BJ (cell line): Measurements from ENCODE around the gene SLC6A1. TPM values are rescaled to one million over a fixed set of nuclear protein-coding genes. Genes with fewer than 3 reads are reported as not detected.

ENCODE experiments used
- CTCF ChIA-PET: fragments of 350-600 bp; formaldehyde crosslinking; extraction: SDS; loops from one replicate; lab custom pipeline; 2021; ENCODE audit warnings: antibody characterized with exemption, inconsistent platforms; lab: Yijun Ruan, JAX
- POLR2A ChIA-PET: fragments of 300-600 bp; sonication (Branson Sonifier 250); formaldehyde crosslinking; extraction: SDS; loops from one replicate; lab custom pipeline; 2021; ENCODE audit warnings: antibody characterized with exemption; lab: Charles Lee
- DNase-seq: peaks from one replicate; pipeline ENCODE4 v3.0.0-alpha.2; 2011; ENCODE audit warnings: low read depth
- H3K27me3 ChIP-seq: 2 replicates; pipeline ENCODE4 v1.6.0; 2011; ENCODE audit warnings: low read length; ENCODE audit not compliant: control insufficient read depth, insufficient read depth
- H3K36me3 ChIP-seq: 2 replicates; pipeline ENCODE4 v1.5.1; 2011; ENCODE audit warnings: low read length; ENCODE audit not compliant: control insufficient read depth, insufficient read depth
- H3K4me3 ChIP-seq: 2 replicates; pipeline ENCODE4 v1.5.1; 2011; ENCODE audit warnings: low read depth, mild to moderate bottlenecking, control low read depth, low read length
- CTCF ChIP-seq: IDR thresholded peaks from 2 replicates; pipeline ENCODE4 v1.5.1; 2011; ENCODE audit warnings: low read depth, mild to moderate bottlenecking, control low read depth, inconsistent platforms, low read length, moderate library complexity; ENCODE audit not compliant: insufficient read depth
- polyA plus RNA-seq: library from polyadenylated mRNA; depleted of rRNA; stranded (reverse); fragments of >200 nt; gene quantifications from 2 replicates; pipeline ENCODE4 v1.2.3, GENCODE V29; 2011

Gene SLC6A1
- polyA plus RNA-seq, 1 experiment: not detected

- ChIA-PET POLR2A (no interaction called here), CTCF (interaction anchor here (1.1 kb wide), 1 partner anchor 50 kb away, joined by 5 read pairs; no protein-coding TSS in a partner anchor)
- no peak overlapping the region for H3K4me3 ChIP-seq
- DNase-seq: no peak
- no peak for TF ChIP-seq CTCF
- no peaks in the 10 kb centered on the region for H3K36me3 ChIP-seq
- H3K27me3 ChIP-seq: peaks cover 5% of the 10 kb centered on the region
These were observed 18.0 kb downstream of the SLC6A1 start for GRCh38 chr3:11010426-11011165.

DNA sequence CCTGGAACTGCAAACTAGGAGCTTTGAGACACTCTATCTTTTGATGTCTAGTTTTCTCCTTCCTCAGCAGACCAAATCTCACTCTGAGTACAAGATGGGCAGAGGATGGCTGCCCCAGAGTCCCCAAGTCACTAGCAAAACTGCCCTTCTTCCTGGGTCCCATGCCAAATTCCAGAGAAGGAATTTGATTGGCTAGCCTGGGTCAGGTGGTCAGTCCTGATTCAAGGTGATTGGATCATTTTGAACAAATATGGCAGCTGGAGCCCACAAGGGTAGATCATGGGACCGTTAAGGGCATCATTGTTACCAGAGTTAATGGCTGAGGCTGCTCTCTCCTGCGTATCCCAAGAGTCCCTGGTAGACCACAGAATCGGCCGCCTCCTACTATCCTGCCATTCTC, 21.7 kb downstream of the SLC6A1 start:
- no peak overlapping the region for H3K4me3 ChIP-seq
- 0 out of 2 replicates have a peak, but pooled peaks cover 2% of the 10 kb centered on the region for H3K27me3 ChIP-seq
- CTCF ChIA-PET: no interaction called here
- no peak for TF ChIP-seq CTCF
- no peak for DNase-seq
- POLR2A ChIA-PET: no interaction called here
- no peaks in the 10 kb centered on the region for H3K36me3 ChIP-seq

DNA sequence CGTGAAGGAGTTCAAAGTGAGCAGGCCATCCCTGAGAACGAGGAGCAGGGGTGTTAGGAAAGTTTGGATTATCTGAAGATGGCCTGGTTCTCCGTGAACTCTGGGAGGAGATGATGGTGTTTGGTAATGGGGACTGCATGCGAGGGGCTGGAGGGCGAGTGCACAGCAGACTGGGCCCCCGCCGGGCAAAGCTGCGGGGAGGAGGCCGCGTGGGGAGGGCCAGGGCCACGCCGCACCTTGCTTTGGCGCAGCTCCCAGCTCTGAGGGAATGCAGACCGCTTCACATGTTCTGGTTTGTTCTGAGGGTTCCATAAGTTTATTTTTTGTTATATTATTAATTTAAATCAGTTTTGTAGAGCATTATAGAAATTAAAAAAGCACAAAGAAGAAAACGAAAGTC, 22.2 kb downstream of the SLC6A1 start:
- ChIA-PET CTCF (no interaction called here), POLR2A (no interaction called here)
- TF ChIP-seq CTCF: no peak
- Histone ChIP-seq H3K36me3 (no peaks in the 10 kb centered on the region), H3K27me3 (0 out of 2 replicates have a peak, but pooled peaks cover 2% of the 10 kb centered on the region), H3K4me3 (no peak overlapping the region)
- DNase-seq: no peak

GRCh38 chr3:11015369-11015768, 22.8 kb downstream of the SLC6A1 start:
- DNase-seq: no peak
- Histone ChIP-seq H3K4me3 (no peak overlapping the region), H3K36me3 (no peaks in the 10 kb centered on the region), H3K27me3 (peaks cover 2% of the 10 kb centered on the region; the same call in 1 of the 2 replicates)
- ChIA-PET CTCF (no interaction called here), POLR2A (no interaction called here)
- TF ChIP-seq CTCF: no peak

- ChIA-PET POLR2A (no interaction called here), CTCF (interaction anchor here (0.6 kb wide), 1 partner anchor 95 kb away, joined by 3 read pairs; no protein-coding TSS in a partner anchor)
- DNase-seq: no peak
- TF ChIP-seq CTCF: no peak
- H3K4me3 ChIP-seq: no peak overlapping the region
- peaks cover 2% of the 10 kb centered on the region; the same call in 1 of the 2 replicates for H3K27me3 ChIP-seq
- H3K36me3 ChIP-seq: no peaks in the 10 kb centered on the region
These were observed 24.2 kb downstream of the SLC6A1 start for GRCh38 chr3:11016727-11017126.
